K562 (cell line): Measurements from ENCODE around the gene DOCK1. TPM values are rescaled to one million over a fixed set of nuclear protein-coding genes. Genes with fewer than 3 reads are reported as not detected.

ENCODE experiments used
- ATAC-seq: fragments of 200-7000 bp; cut with Tn5 transposase; 3 replicates; pipeline ENCODE4 v1.9.1; 2020; ENCODE audit warnings: moderate library complexity
- BruUV-seq: library from RNA; stranded (reverse); fragments of 400-500 nt; replicated peaks from 2 replicates; lab custom pipeline; 2021; lab: Mats Ljungman, UMichigan
- CTCF ChIA-PET: fragments of 300-600 bp; formaldehyde crosslinking; extraction: SDS; loops from one replicate; lab custom pipeline; 2021; ENCODE audit warnings: low intra/inter-chr PET ratio; lab: Yijun Ruan, JAX
- POLR2A ChIA-PET: fragments of 300-600, 350-650 bp; sonication (Branson Sonifier 250); formaldehyde crosslinking; extraction: SDS; loops from one replicate; lab custom pipeline; 2021; ENCODE audit warnings: antibody characterized with exemption, inconsistent platforms; lab: Yijun Ruan, JAX
- DNase-seq, 4 experiments: peaks; one replicate each; pipeline versions ENCODE4 v3.0.0 to v3.0.0-alpha.2; 2011 to 2018; ENCODE audit warnings: low spot score in 3 of 4, mixed read lengths in 3 of 4; ENCODE audit errors: extremely low read depth in 1 of 4
- FAIRE-seq: peaks from 2 replicates; lab custom pipeline; 2011; peaks lifted over from hg19 to GRCh38; lab: Jason Lieb, UNC
- H2AFZ ChIP-seq: 2 replicates; pipeline ENCODE4 v1.6.0; 2011; ENCODE audit warnings: low read depth, low read length, control low read depth, inconsistent platforms
- H3K27ac ChIP-seq: fragments of 200-600 bp; 3 replicates; pipeline ENCODE4 v1.8.0; 2011; ENCODE audit warnings: low read depth, mild to moderate bottlenecking, control low read depth, inconsistent platforms, low read length, moderate library complexity, mixed read lengths; ENCODE audit errors: extremely low read depth
- H3K27me3 ChIP-seq, 2 experiments: fragments of 300-600 bp in 1 of 2; 2 replicates in 1 of 2; 3 replicates in 1 of 2; pipeline versions ENCODE4 v1.6.0 to v1.8.0; 2011; ENCODE audit warnings: inconsistent platforms in 2 of 2, low read length in 2 of 2, mild to moderate bottlenecking in 1 of 2, mixed read lengths in 1 of 2, moderate library complexity in 1 of 2; ENCODE audit not compliant: control insufficient read depth in 2 of 2, insufficient read depth in 2 of 2
- H3K36me3 ChIP-seq: fragments of 300-600 bp; 3 replicates; pipeline ENCODE4 v1.8.0; 2011; ENCODE audit warnings: mild to moderate bottlenecking, low read length, inconsistent platforms; ENCODE audit not compliant: control insufficient read depth, insufficient read depth
- H3K4me1 ChIP-seq, 2 experiments: fragments of 200-600 bp in 1 of 2; replicated peaks in 1 of 2; 2 replicates in 1 of 2; 3 replicates in 1 of 2; pipeline versions ENCODE4 v1.5.1 to v1.8.0; 2011; ENCODE audit warnings: inconsistent platforms in 2 of 2, low read length in 2 of 2, mild to moderate bottlenecking in 1 of 2, mixed read lengths in 1 of 2, moderate library complexity in 1 of 2; ENCODE audit not compliant: control insufficient read depth in 2 of 2, insufficient read depth in 2 of 2
- H3K4me2 ChIP-seq: 2 replicates; pipeline ENCODE4 v1.6.1; 2011; ENCODE audit warnings: low read length, control low read depth, inconsistent platforms, mixed read lengths; ENCODE audit not compliant: insufficient read depth
- H3K4me3 ChIP-seq: fragments of 200-600 bp; sonication (generic), shearing (Covaris generic); 2 replicates; pipeline ENCODE4 v1.5.1; 2016; ENCODE audit warnings: control low read depth, inconsistent platforms
- H3K79me2 ChIP-seq: fragments of 200-600 bp; 3 replicates; pipeline ENCODE4 v1.8.0; 2011; ENCODE audit warnings: low read length, inconsistent platforms; ENCODE audit not compliant: control insufficient read depth, insufficient read depth
- H3K9ac ChIP-seq, 2 experiments: 2 replicates each; pipeline versions ENCODE4 v1.6.0 to v1.6.1; 2011; ENCODE audit warnings: low read depth in 2 of 2, low read length in 2 of 2, control low read depth in 1 of 2, inconsistent platforms in 1 of 2, mild to moderate bottlenecking in 1 of 2, mixed read lengths in 1 of 2; ENCODE audit not compliant: insufficient read depth in 1 of 2
- H3K9me1 ChIP-seq: one replicate; pipeline ENCODE4 v1.6.0; 2011; ENCODE audit warnings: inconsistent platforms, mild to moderate bottlenecking, low read length, moderate library complexity; ENCODE audit not compliant: control insufficient read depth, insufficient read depth
- H3K9me3 ChIP-seq: replicated peaks from 2 replicates; pipeline ENCODE4 v1.5.1; 2011; ENCODE audit warnings: low read depth, low read length, inconsistent platforms; ENCODE audit not compliant: control insufficient read depth, insufficient read depth
- H4K20me1 ChIP-seq: replicated peaks from 2 replicates; pipeline ENCODE4 v1.6.1; 2011; ENCODE audit warnings: low read length, inconsistent platforms, mixed read lengths; ENCODE audit not compliant: control insufficient read depth, insufficient read depth
- C11orf30 ChIP-seq: fragments of 450-650 bp; IDR thresholded peaks from 2 replicates; pipeline ENCODE4 v1.6.1; 2016; ENCODE audit warnings: low read depth, mild to moderate bottlenecking
- CAMTA2 ChIP-seq: fragments of 250-450 bp; sonication (Bioruptor Pico); conservative IDR thresholded peaks from 2 replicates; pipeline ENCODE4 v1.5.1; 2022
- FOXA3 ChIP-seq, 2 experiments: fragments of 450-650 bp in 1 of 2; sonication (generic) in 1 of 2; formaldehyde crosslinking; IDR thresholded peaks in 1 of 2; conservative IDR thresholded peaks in 1 of 2; 2 replicates each; pipeline versions ENCODE4 v1.4.0 to v1.8.0; 2020 to 2022; ENCODE audit warnings: mild to moderate bottlenecking in 2 of 2, missing genetic modification reagents in 1 of 2
- GTF2E2 ChIP-seq: fragments of 200-800 bp; sonication (Bioruptor generic); IDR thresholded peaks from 2 replicates; pipeline ENCODE4 v1.6.1; 2016; ENCODE audit warnings: missing genetic modification characterization, missing compliant biosample characterization
- MTA2 ChIP-seq: fragments of 450-650 bp; IDR thresholded peaks from 2 replicates; pipeline ENCODE4 v1.6.1; 2016; ENCODE audit warnings: low read depth
- NFE2L1 ChIP-seq: fragments of 450-650 bp; IDR thresholded peaks from 2 replicates; pipeline ENCODE4 v1.6.1; 2016; ENCODE audit warnings: missing genetic modification characterization, low read depth, mild to moderate bottlenecking, missing compliant biosample characterization, moderate library complexity, borderline replicate concordance
- OTX1 ChIP-seq: fragments of 450-650 bp; formaldehyde crosslinking; IDR thresholded peaks from 2 replicates; pipeline ENCODE4 v1.4.0; 2022; ENCODE audit warnings: mild to moderate bottlenecking
- PTTG1 ChIP-seq: fragments of 450-650 bp; IDR thresholded peaks from 2 replicates; pipeline ENCODE4 v1.6.1; 2016; ENCODE audit warnings: low read depth, mild to moderate bottlenecking, missing genetic modification characterization, missing compliant biosample characterization
- TAF7 ChIP-seq: fragments of 450-650 bp; IDR thresholded peaks from 2 replicates; pipeline ENCODE4 v1.6.1; 2016; ENCODE audit warnings: missing genetic modification characterization, missing compliant biosample characterization
- TAF9B ChIP-seq: fragments of 450-650 bp; IDR thresholded peaks from 2 replicates; pipeline ENCODE4 v1.6.1; 2018; ENCODE audit warnings: mild to moderate bottlenecking; ENCODE audit not compliant: partially characterized antibody
- TEAD1 ChIP-seq, 2 experiments: fragments of 450-650 bp in 1 of 2; sonication (generic) in 1 of 2; formaldehyde crosslinking; IDR thresholded peaks; 2 replicates each; pipeline versions ENCODE4 v1.4.0 to v1.8.0; 2020 to 2022; ENCODE audit warnings: mild to moderate bottlenecking in 2 of 2, missing genetic modification reagents in 1 of 2
- ZBED1 ChIP-seq: IDR thresholded peaks from 2 replicates; pipeline ENCODE4 v1.6.1; 2014
- ZNF140 ChIP-seq: fragments of 250-450 bp; sonication (Bioruptor Pico); IDR thresholded peaks from 2 replicates; pipeline ENCODE4 v1.8.0; 2021; ENCODE audit warnings: moderate library complexity, mild to moderate bottlenecking, inconsistent platforms
- ZNF408 ChIP-seq: fragments of 250-450 bp; sonication (Bioruptor Pico); IDR thresholded peaks from 2 replicates; pipeline ENCODE4 v1.4.0; 2020; ENCODE audit warnings: low read depth, mild to moderate bottlenecking, moderate library complexity
- ZNF583 ChIP-seq: fragments of 250-450 bp; sonication (Bioruptor Pico); IDR thresholded peaks from 2 replicates; pipeline ENCODE4 v1.4.0; 2020
- ZSCAN29 ChIP-seq: fragments of 450-650 bp; IDR thresholded peaks from 2 replicates; pipeline ENCODE4 v1.6.1; 2017
- WGBS: fragments of 100-300 bp; shearing (Covaris generic); methylation state at CpG from one replicate; pipeline ENCODE4 v1.1.6; 2016; ENCODE audit warnings: low coverage, mixed read lengths; ENCODE audit not compliant: insufficient coverage; ENCODE audit errors: missing lambda C conversion rate; 5-methylcytosine and 5-hydroxymethylcytosine counted together
- in situ Hi-C: fragments of 300-500 bp; cut with MboI; formaldehyde crosslinking; loops from 4 replicates; pipeline ENCODE4 v1.15.0; 2018; ENCODE audit warnings: inconsistent platforms, mixed read lengths
- intact Hi-C: fragments of 100-400 bp; cut with micrococcal nuclease; formaldehyde crosslinking; loops from 2 replicates; pipeline ENCODE4 v1.14.2; 2022
- polyA plus RNA-seq, 8 experiments: library from polyadenylated mRNA; depleted of rRNA in 4 of 8; stranded (reverse) in 5 of 8; unstranded in 3 of 8; fragments of >200 nt; fragmentation: Nextera tagmentation in 2 of 8; fragmentation: Illumina TruSeq in 1 of 8; extraction: Ambion mirVana in 2 of 8; extraction: Trizol in 1 of 8; gene quantifications; 2 replicates each; pipeline versions ENCODE4 v1.2.1 to v1.2.3, GENCODE V29; 2011 to 2014; ENCODE audit warnings: inconsistent platforms in 1 of 8, missing spikeins in 1 of 8
- total RNA-seq, 7 experiments: library from RNA; depleted of rRNA in 6 of 7; stranded (reverse); fragments of >200 nt in 6 of 7; fragmentation: Illumina TruSeq in 2 of 7; extraction: Trizol in 2 of 7; gene quantifications; 2 replicates each; pipeline versions ENCODE4 v1.2.1 to v1.2.3, GENCODE V29; 2011 to 2021; ENCODE audit warnings: low replicate concordance in 1 of 7

The DOCK1 gene
- total and polyA plus RNA-seq, 9 of the 15 experiments (the other 6 are each of a cell fraction or from before 2014, with no cell fraction given): 0.31 TPM; not detected in 8

- TF ChIP-seq ZNF583 (CRISPR knock-in tag): no peak
- TF ChIP-seq, all 486 proteins: peak for 0
- FAIRE-seq (no peak), ATAC-seq (no peak), DNase-seq (no peak)
- no peaks in the 10 kb centered on the region for H3K9me3 ChIP-seq
- no peaks in the 10 kb centered on the region for H3K9me1 ChIP-seq
- WGBS: 0% methylated on average over 4 of the region's 4 CpGs
- CTCF ChIA-PET: no interaction called here
- H3K79me2 ChIP-seq: no peaks in the 10 kb centered on the region
- no peak overlapping the region for H3K4me3 ChIP-seq
- no peak overlapping the region for H3K4me2 ChIP-seq
- no peaks in the 10 kb centered on the region for H4K20me1 ChIP-seq
- no peaks in the 10 kb centered on the region for H3K36me3 ChIP-seq
- in situ Hi-C loops (no loop called here), intact Hi-C loops (no loop called here)
- no peaks in the 10 kb centered on the region for H3K27me3 ChIP-seq
- H3K4me1 ChIP-seq: no peaks in the 10 kb centered on the region
- POLR2A ChIA-PET: no interaction called here
- no TSS peak for BruUV-seq
- no peak overlapping the region for H3K9ac ChIP-seq
- no peak overlapping the region for H2AFZ ChIP-seq
- no peak overlapping the region for H3K27ac ChIP-seq
Measured at GRCh38 chr10:127018298-127018650, 113.0 kb downstream of the DOCK1 start.

- POLR2A ChIA-PET: no interaction called here
- Histone ChIP-seq H3K9ac (no peak overlapping the region), H3K9me3 (no peaks in the 10 kb centered on the region), H3K9me1 (no peaks in the 10 kb centered on the region), H2AFZ (no peak overlapping the region), H3K4me3 (no peak overlapping the region), H3K27ac (no peak overlapping the region), H3K4me2 (no peak overlapping the region), H3K79me2 (no peaks in the 10 kb centered on the region), H3K36me3 (no peaks in the 10 kb centered on the region), H4K20me1 (no peaks in the 10 kb centered on the region), H3K27me3 (no peaks in the 10 kb centered on the region), H3K4me1 (no peaks in the 10 kb centered on the region)
- no peak for TF ChIP-seq C11orf30
- no peak for TF ChIP-seq CAMTA2 (CRISPR knock-in tag)
- TF ChIP-seq FOXA3 (CRISPR knock-in tag; conservative IDR thresholded peaks at IDR 0.05 in 1 of 2, IDR thresholded peaks at IDR 0.05 in 1 of 2): no peak
- no peak for TF ChIP-seq TAF7 (tag)
- no peak for TF ChIP-seq PTTG1 (tag)
- no peak for TF ChIP-seq ZNF408
- TF ChIP-seq ZBED1: no peak
- TF ChIP-seq TAF9B: no peak
- TF ChIP-seq ZNF140 (CRISPR knock-in tag): no peak
- TF ChIP-seq MTA2: no peak
- no peak for TF ChIP-seq GTF2E2 (tag)
- TF ChIP-seq TEAD1 (CRISPR knock-in tag; IDR thresholded peaks at IDR 0.05): no peak
- no peak for TF ChIP-seq NFE2L1
- no peak for TF ChIP-seq ZSCAN29
- no peak for TF ChIP-seq OTX1 (CRISPR knock-in tag)
- FAIRE-seq: no peak
- no TSS peak for BruUV-seq
- intact Hi-C loops: no loop called here
- CTCF ChIA-PET: no interaction called here
- ATAC-seq: no peak
- in situ Hi-C loops: no loop called here
- WGBS: 11% methylated on average over 6 of the region's 8 CpGs
- DNase-seq: no peak
Measured at GRCh38 chr10:127018766-127019165, 113.5 kb downstream of the DOCK1 start.
